Activated CD8-positive, alpha-beta memory T cell treated with anti-CD3 and anti-CD28 coated beads, Interleukin-2, amount 50 U/mL, for 48 hours (primary cell): ENCODE data around the gene DNAH6.
A peak's percentile ranks its signal among the peaks of the same experiment; 100 is the strongest.

ENCODE experiments used
- DNase-seq: peaks from one replicate; pipeline ENCODE4 v3.0.0-alpha.2; 2020

Gene DNAH6

GRCh38 chr2:84808279-84808678, 292.0 kb downstream of the DNAH6 start:
- DNase-seq: no peak

- DNase-seq: no peak
These were observed 295.6 kb downstream of the DNAH6 start for GRCh38 chr2:84811839-84812431.

GRCh38 chr2:84815146-84815545, 298.8 kb downstream of the DNAH6 start:
- DNase-seq: no peak

GRCh38 chr2:84816426-84817026, 300.2 kb downstream of the DNAH6 start:
- DNase-seq: no peak

- DNase-seq: no peak
These were observed 300.9 kb downstream of the DNAH6 start for GRCh38 chr2:84817239-84817655.

GRCh38 chr2:84821806-84822205, 305.5 kb downstream of the DNAH6 start:
- no peak for DNase-seq

- DNase-seq: peak; percentile 32
These were observed 306.9 kb downstream of the DNAH6 start for GRCh38 chr2:84823229-84823628.

GRCh38 chr2:84823788-84824187, 307.5 kb downstream of the DNAH6 start:
- peak; percentile 23 for DNase-seq

- peak; percentile 48 for DNase-seq
These were observed 311.8 kb downstream of the DNAH6 start for GRCh38 chr2:84827978-84828575.

- DNase-seq: no peak
These were observed 313.4 kb downstream of the DNAH6 start for GRCh38 chr2:84829693-84830092.

- DNase-seq: peak; percentile 46
These were observed 313.8 kb downstream of the DNAH6 start for GRCh38 chr2:84830095-84830494.

- DNase-seq: peak; percentile 35
These were observed 314.6 kb downstream of the DNAH6 start for GRCh38 chr2:84830758-84831500.

- DNase-seq: peak; percentile 55
These were observed 316.6 kb downstream of the DNAH6 start for GRCh38 chr2:84832772-84833461.

GRCh38 chr2:84833481-84834150, 317.3 kb downstream of the DNAH6 start:
- DNase-seq: peak; percentile 45

- DNase-seq: no peak
These were observed 319.9 kb downstream of the DNAH6 start for GRCh38 chr2:84836215-84836614.

GRCh38 chr2:84838434-84839145, 322.3 kb downstream of the DNAH6 start:
- DNase-seq: no peak

GRCh38 chr2:84839851-84840250, 323.6 kb downstream of the DNAH6 start:
- no peak for DNase-seq

- DNase-seq: no peak
These were observed 324.0 kb downstream of the DNAH6 start for GRCh38 chr2:84840306-84840705.

GRCh38 chr2:84841577-84841976, 325.3 kb downstream of the DNAH6 start:
- peak; percentile 44 for DNase-seq

GRCh38 chr2:84844141-84844540, 327.8 kb downstream of the DNAH6 start:
- DNase-seq: peak; percentile 53

- peak; percentile 59 for DNase-seq
These were observed 329.9 kb downstream of the DNAH6 start for GRCh38 chr2:84846041-84846663.
